Inferior parietal cortex (tissue), 1 donor: ENCODE measurements around the gene PSMD5.
"Not testable (repeated sequence)": the region's sequence is repeated elsewhere in the genome, so short reads cannot be mapped to it uniquely, and the experiment has no call there.

ENCODE experiments used
- DNase-seq: peaks from one replicate; pipeline ENCODE4 v3.0.0-alpha.2; 2016; ENCODE audit errors: extremely low spot score

The PSMD5 gene

GRCh38 chr9:120807607-120808379, 34.9 kb downstream of the PSMD5 start:
- DNase-seq, result no peak

GRCh38 chr9:120804784-120805363, 37.8 kb downstream of the PSMD5 start:
- not testable (repeated sequence) for DNase-seq

GRCh38 chr9:120801441-120801840, 41.3 kb downstream of the PSMD5 start:
- no peak for DNase-seq

GRCh38 chr9:120792898-120793765, 49.6 kb downstream of the PSMD5 start, which contains the start of gene FBXW2:
TSS of gene FBXW2 (minus strand) at chr9:120793416. CDS start at chr9:120788258, 5,158 bp downstream.
- peak; percentile 92 for DNase-seq

GRCh38 chr9:120791161-120791560, 51.6 kb downstream of the PSMD5 start:
- DNase-seq, result no peak

- DNase-seq, result no peak
Measured at GRCh38 chr9:120787933-120788332, 54.8 kb downstream of the PSMD5 start.

GRCh38 chr9:120783602-120784047, 59.1 kb downstream of the PSMD5 start:
- no peak for DNase-seq

GRCh38 chr9:120781236-120781635, 61.5 kb downstream of the PSMD5 start:
- DNase-seq, result no peak

- DNase-seq, result no peak
Measured at GRCh38 chr9:120780367-120780766, 62.4 kb downstream of the PSMD5 start.

- no peak for DNase-seq
Measured at GRCh38 chr9:120779227-120779626, 63.5 kb downstream of the PSMD5 start.

- no peak for DNase-seq
Measured at GRCh38 chr9:120778758-120779157, 64.0 kb downstream of the PSMD5 start.

- DNase-seq, result no peak
Measured at GRCh38 chr9:120777229-120777628, 65.5 kb downstream of the PSMD5 start.

GRCh38 chr9:120776788-120777187, 65.9 kb downstream of the PSMD5 start:
- DNase-seq, result no peak

- DNase-seq, result no peak
Measured at GRCh38 chr9:120775859-120776258, 66.9 kb downstream of the PSMD5 start.

- DNase-seq, result no peak
Measured at GRCh38 chr9:120774719-120775118, 68.0 kb downstream of the PSMD5 start.

- no peak for DNase-seq
Measured at GRCh38 chr9:120773256-120773655, 69.5 kb downstream of the PSMD5 start.

GRCh38 chr9:120770931-120771330, 71.8 kb downstream of the PSMD5 start:
- DNase-seq, result no peak

GRCh38 chr9:120768886-120769285, 73.8 kb downstream of the PSMD5 start:
- no peak for DNase-seq

- DNase-seq, result no peak
Measured at GRCh38 chr9:120768247-120768646, 74.5 kb downstream of the PSMD5 start.

GRCh38 chr9:120767451-120767850, 75.3 kb downstream of the PSMD5 start:
- DNase-seq, result no peak
